Nephron progenitor cell (in vitro differentiated cells): ENCODE results near the gene ATP5PO.

Source experiments
- DNase-seq: peaks from one replicate; pipeline ENCODE4 v3.0.0; 2021
- H3K27ac Mint-ChIP-seq: 2 replicates; pipeline ENCODE4 v1.8.0; 2021; ENCODE audit warnings: mild to moderate bottlenecking, moderate library complexity, mixed read lengths
- H3K27me3 Mint-ChIP-seq: 2 replicates; pipeline ENCODE4 v1.8.0; 2021; ENCODE audit warnings: mild to moderate bottlenecking, low read depth, mixed read lengths; ENCODE audit not compliant: poor library complexity
- H3K36me3 Mint-ChIP-seq: 2 replicates; pipeline ENCODE4 v1.8.0; 2021; ENCODE audit warnings: low read depth, mixed read lengths
- H3K4me1 Mint-ChIP-seq: 2 replicates; pipeline ENCODE4 v1.8.0; 2021; ENCODE audit warnings: mixed read lengths
- H3K4me3 Mint-ChIP-seq: 2 replicates; pipeline ENCODE4 v1.8.0; 2021; ENCODE audit warnings: mild to moderate bottlenecking, moderate library complexity, mixed read lengths
- H3K9me3 Mint-ChIP-seq: 2 replicates; pipeline ENCODE4 v1.8.0; 2021; ENCODE audit warnings: mild to moderate bottlenecking, moderate library complexity, mixed read lengths
- TF ChIP-seq, protein P1 (sequence below): fragments of 200-600 bp; sonication (generic); IDR thresholded peaks from 2 replicates; pipeline ENCODE4 v1.5.0; 2021; ENCODE audit warnings: antibody characterized with exemption

Gene ATP5PO

DNA sequence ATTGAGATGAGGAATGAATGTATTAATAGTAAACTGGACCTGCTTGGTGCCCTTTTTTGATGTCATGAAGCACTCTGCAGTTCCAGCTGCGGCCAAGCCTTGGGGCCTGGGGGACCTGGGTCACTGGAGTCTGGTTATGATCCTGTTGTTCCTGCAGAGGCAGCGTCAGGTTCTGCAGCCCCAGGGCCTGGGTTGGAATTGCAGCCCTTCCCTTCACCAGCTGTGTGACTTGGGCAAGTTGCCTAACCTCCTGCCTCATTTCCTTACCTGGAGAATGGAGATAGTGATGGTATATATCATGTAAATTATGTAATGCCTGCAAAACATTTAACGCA lies 9.1 kb upstream of the ATP5PO start:
- H3K4me3 Mint-ChIP-seq = no peak overlapping the region
- peaks cover 6% of the 10 kb centered on the region for H3K36me3 Mint-ChIP-seq
- peaks cover 14% of the 10 kb centered on the region for H3K9me3 Mint-ChIP-seq
- H3K4me1 Mint-ChIP-seq = peaks cover 9% of the 10 kb centered on the region
- DNase-seq = no peak
- TF ChIP-seq, protein P1, sequence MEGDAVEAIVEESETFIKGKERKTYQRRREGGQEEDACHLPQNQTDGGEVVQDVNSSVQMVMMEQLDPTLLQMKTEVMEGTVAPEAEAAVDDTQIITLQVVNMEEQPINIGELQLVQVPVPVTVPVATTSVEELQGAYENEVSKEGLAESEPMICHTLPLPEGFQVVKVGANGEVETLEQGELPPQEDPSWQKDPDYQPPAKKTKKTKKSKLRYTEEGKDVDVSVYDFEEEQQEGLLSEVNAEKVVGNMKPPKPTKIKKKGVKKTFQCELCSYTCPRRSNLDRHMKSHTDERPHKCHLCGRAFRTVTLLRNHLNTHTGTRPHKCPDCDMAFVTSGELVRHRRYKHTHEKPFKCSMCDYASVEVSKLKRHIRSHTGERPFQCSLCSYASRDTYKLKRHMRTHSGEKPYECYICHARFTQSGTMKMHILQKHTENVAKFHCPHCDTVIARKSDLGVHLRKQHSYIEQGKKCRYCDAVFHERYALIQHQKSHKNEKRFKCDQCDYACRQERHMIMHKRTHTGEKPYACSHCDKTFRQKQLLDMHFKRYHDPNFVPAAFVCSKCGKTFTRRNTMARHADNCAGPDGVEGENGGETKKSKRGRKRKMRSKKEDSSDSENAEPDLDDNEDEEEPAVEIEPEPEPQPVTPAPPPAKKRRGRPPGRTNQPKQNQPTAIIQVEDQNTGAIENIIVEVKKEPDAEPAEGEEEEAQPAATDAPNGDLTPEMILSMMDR = no peak
- peaks cover 7% of the 10 kb centered on the region for H3K27me3 Mint-ChIP-seq
- no peak overlapping the region for H3K27ac Mint-ChIP-seq

DNA sequence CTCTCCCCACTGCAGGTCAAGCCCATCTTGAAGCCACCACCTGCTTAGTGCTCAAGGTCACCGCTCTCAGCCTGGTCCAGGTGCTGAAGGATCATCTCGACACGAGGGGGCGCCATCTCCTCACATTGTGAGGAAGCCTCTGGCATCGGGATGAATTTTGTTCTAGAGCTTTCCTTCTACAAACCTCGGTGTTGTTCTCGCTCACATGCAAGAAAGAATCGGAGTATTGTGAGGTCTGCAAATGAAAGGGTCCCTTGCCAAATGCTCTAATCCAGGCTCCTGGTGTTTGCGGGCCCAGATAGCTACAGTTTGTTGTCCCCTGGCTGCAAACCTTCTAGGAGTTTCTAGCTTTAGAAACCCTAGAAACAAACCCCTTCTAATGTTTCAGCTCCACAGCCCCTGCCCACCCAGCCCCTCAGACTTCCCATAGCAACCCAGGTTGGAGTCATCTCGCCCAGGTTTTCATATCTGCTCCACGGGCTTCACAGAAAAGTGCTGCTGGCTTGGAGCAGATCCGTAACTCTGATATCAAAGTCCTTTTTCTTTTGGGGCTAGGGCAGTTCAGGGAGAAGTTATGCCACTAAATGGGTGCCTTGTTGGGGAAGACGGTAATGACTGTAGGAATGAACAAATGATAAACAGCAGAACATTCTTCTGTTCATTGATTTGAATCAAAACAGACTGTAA lies 8.6 kb upstream of the ATP5PO start:
- H3K4me1 Mint-ChIP-seq = peaks cover 9% of the 10 kb centered on the region

GRCh38 chr21:33917421-33917820 lies 1.8 kb upstream of the ATP5PO start:
- H3K27ac Mint-ChIP-seq = no peak overlapping the region
- no peak overlapping the region for H3K4me3 Mint-ChIP-seq
- no peaks in the 10 kb centered on the region for H3K9me3 Mint-ChIP-seq
- DNase-seq = no peak
- TF ChIP-seq, protein P1 = no peak
- H3K36me3 Mint-ChIP-seq = peaks cover 12% of the 10 kb centered on the region
- H3K27me3 Mint-ChIP-seq = peaks cover 3% of the 10 kb centered on the region
- peaks cover 32% of the 10 kb centered on the region for H3K4me1 Mint-ChIP-seq

More for the DNA sequence above, 8.6 kb upstream of the ATP5PO start:
- Mint-ChIP-seq H3K4me3 (no peak overlapping the region), H3K27me3 (peaks cover 7% of the 10 kb centered on the region), H3K27ac (no peak overlapping the region), H3K36me3 (peaks cover 6% of the 10 kb centered on the region), H3K9me3 (peaks cover 14% of the 10 kb centered on the region)
- peak; percentile 93 for DNase-seq
- TF ChIP-seq, protein P1 = peak; percentile 89

DNA sequence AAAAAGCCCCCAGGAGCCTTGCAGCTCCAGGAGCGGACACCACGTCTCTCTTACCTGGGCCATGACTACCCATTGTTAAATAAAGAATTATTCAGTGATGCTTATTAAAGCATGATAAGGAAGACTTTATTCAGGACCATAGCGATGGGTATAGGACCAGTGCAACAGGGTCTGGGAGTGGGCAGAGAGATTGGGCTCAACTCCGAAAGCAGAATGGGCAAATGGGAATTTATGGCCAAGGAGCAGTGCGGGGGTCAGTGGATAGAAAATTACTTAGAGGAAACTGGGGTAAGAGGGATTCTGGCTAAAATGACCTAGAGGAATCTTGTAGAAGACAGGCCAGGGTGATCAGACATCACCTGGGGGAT lies 580 bp upstream of the ATP5PO start:
- Mint-ChIP-seq H3K4me1 (peaks cover 32% of the 10 kb centered on the region), H3K9me3 (no peaks in the 10 kb centered on the region), H3K27ac (no peak overlapping the region), H3K27me3 (no peaks in the 10 kb centered on the region), H3K36me3 (peaks cover 15% of the 10 kb centered on the region), H3K4me3 (peak overlapping the region; percentile 99)
- no peak for DNase-seq
- TF ChIP-seq, protein P1 = no peak

GRCh38 chr21:33914188-33914587 lies 1.4 kb downstream of the ATP5PO start:
- Mint-ChIP-seq H3K27ac (no peak overlapping the region), H3K9me3 (no peaks in the 10 kb centered on the region), H3K4me1 (peaks cover 32% of the 10 kb centered on the region), H3K36me3 (peaks cover 35% of the 10 kb centered on the region), H3K4me3 (peak overlapping the region; percentile 99), H3K27me3 (no peaks in the 10 kb centered on the region)
- TF ChIP-seq, protein P1 = no peak
- DNase-seq = no peak

GRCh38 chr21:33909756-33910155 lies 5.8 kb downstream of the ATP5PO start:
- peaks cover 16% of the 10 kb centered on the region for H3K4me1 Mint-ChIP-seq
- H3K36me3 Mint-ChIP-seq = peaks cover 62% of the 10 kb centered on the region
- no peak for DNase-seq
- H3K27me3 Mint-ChIP-seq = no peaks in the 10 kb centered on the region
- H3K4me3 Mint-ChIP-seq = no peak overlapping the region
- TF ChIP-seq, protein P1 = no peak
- no peak overlapping the region for H3K27ac Mint-ChIP-seq
- no peaks in the 10 kb centered on the region for H3K9me3 Mint-ChIP-seq
